Bronchial epithelial cell (primary cell): ENCODE results near the gene FSIP1. TPM values are rescaled to one million over a fixed set of nuclear protein-coding genes. Genes with fewer than 3 reads are reported as not detected.
A peak's percentile ranks its signal among the peaks of the same experiment; 100 is the strongest.

Experiments
- DNase-seq: peaks from one replicate; pipeline ENCODE4 v3.0.0-alpha.2; 2010; ENCODE audit warnings: low read depth
- FAIRE-seq: peaks from 2 replicates; lab custom pipeline; 2011; peaks lifted over from hg19 to GRCh38; lab: Jason Lieb, UNC
- H3K27me3 ChIP-seq: 2 replicates; pipeline ENCODE4 v1.5.1; 2011; ENCODE audit warnings: low read length; ENCODE audit not compliant: control insufficient read depth, insufficient read depth
- H3K36me3 ChIP-seq: 2 replicates; pipeline ENCODE4 v1.5.1; 2011; ENCODE audit warnings: low read length; ENCODE audit not compliant: control insufficient read depth, insufficient read depth
- H3K4me3 ChIP-seq: 2 replicates; pipeline ENCODE4 v1.5.1; 2011; ENCODE audit warnings: mild to moderate bottlenecking, low read depth, low read length, control low read depth
- total RNA-seq: library from RNA; depleted of rRNA; stranded (reverse); fragments of >200 nt; gene quantifications from 2 replicates; pipeline ENCODE4 v1.2.1, GENCODE V29; 2014
- TF ChIP-seq, protein P1 (sequence below): IDR thresholded peaks from 2 replicates; pipeline ENCODE4 v1.5.1; 2011; ENCODE audit warnings: mild to moderate bottlenecking, moderate library complexity, low read length, control low read depth, inconsistent platforms; ENCODE audit not compliant: insufficient read depth, severe bottlenecking

The FSIP1 gene
- total RNA-seq, 1 donor from 2014 or later = 9.5 TPM

DNA sequence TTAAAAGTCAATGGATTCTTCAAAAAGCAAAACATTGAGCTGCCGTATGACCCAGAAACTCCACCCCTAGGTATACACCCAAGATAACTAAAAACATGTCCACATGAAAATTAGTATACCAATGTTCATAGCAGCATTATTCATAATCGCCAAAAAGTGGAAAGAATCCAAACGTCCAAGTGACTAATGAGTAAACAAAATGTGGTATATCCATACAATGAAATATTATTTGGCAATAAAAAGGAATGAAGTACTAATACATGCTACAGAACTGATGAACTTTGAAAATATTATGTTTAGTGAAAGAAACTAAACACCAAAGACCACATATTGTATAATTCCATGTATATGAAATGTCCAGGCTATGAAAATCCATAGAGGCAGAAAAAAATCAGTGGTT lies 123.9 kb downstream of the FSIP1 start:
- no peaks in the 10 kb centered on the region for H3K36me3 ChIP-seq
- DNase-seq (no peak), FAIRE-seq (no peak)
- H3K27me3 ChIP-seq = no peaks in the 10 kb centered on the region
- H3K4me3 ChIP-seq = no peak overlapping the region
- TF ChIP-seq, protein P1, sequence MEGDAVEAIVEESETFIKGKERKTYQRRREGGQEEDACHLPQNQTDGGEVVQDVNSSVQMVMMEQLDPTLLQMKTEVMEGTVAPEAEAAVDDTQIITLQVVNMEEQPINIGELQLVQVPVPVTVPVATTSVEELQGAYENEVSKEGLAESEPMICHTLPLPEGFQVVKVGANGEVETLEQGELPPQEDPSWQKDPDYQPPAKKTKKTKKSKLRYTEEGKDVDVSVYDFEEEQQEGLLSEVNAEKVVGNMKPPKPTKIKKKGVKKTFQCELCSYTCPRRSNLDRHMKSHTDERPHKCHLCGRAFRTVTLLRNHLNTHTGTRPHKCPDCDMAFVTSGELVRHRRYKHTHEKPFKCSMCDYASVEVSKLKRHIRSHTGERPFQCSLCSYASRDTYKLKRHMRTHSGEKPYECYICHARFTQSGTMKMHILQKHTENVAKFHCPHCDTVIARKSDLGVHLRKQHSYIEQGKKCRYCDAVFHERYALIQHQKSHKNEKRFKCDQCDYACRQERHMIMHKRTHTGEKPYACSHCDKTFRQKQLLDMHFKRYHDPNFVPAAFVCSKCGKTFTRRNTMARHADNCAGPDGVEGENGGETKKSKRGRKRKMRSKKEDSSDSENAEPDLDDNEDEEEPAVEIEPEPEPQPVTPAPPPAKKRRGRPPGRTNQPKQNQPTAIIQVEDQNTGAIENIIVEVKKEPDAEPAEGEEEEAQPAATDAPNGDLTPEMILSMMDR = no peak

DNA sequence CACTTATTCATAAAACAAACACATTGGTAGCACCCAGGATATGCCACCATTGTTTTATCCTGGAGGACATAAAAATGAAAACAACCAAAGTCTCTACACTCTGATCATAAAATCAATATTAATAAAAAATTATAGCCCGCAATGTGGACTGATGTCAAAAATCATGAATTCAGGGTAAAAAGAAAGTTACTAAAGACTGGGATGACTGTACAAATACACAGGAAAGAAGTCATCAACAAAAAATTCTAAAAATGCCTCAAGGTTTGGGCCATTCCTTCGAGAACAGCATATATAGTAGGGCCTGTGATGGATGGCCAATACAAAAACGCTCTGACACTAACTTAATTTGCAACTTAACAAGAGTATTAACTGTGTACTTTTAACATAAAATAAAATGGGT lies 125.0 kb downstream of the FSIP1 start:
- DNase-seq = peak; percentile 26
- H3K36me3 ChIP-seq = no peaks in the 10 kb centered on the region
- no peaks in the 10 kb centered on the region for H3K27me3 ChIP-seq
- no peak for FAIRE-seq
- TF ChIP-seq, protein P1 = no peak
- no peak overlapping the region for H3K4me3 ChIP-seq

DNA sequence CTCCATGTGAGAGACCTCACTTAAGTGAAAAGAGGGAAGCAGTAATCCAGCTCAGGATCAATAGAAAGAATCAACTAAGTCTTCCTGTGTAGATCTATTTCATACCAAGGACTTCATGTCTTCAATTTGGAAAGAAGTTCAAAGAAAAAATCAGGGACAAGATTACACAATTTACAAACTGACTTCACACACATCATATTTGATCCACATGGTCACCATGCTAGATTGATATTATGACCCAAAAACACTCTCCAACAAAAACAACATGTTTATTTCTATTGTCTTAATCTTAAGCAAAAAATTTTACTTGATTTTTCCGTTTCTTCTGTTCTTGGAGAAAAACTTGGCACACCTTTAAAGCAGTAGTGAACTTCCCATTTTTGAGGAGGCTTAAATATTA lies 125.5 kb downstream of the FSIP1 start:
- DNase-seq (no peak), FAIRE-seq (no peak)
- H3K36me3 ChIP-seq = no peaks in the 10 kb centered on the region
- no peaks in the 10 kb centered on the region for H3K27me3 ChIP-seq
- H3K4me3 ChIP-seq = no peak overlapping the region
- TF ChIP-seq, protein P1 = no peak

DNA sequence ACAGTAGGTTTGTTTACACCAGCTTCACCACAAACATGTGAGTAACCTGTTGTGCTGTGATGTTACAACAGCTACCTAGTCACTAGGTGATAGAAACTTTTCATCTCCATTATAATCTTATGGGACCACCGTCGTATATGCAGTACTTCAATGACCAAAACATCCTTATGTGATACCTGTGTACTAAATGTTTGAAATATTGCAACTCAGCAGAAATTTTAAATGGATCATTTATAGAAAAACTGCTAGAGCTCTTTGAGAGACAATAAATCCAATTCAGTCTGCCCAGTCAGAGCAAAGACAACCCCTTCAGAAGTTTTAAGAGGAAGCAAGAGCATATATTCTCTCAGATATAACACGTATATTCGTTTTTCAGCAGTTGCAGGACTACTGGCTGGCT lies 128.3 kb downstream of the FSIP1 start:
- no peak overlapping the region for H3K4me3 ChIP-seq
- TF ChIP-seq, protein P1 = no peak
- FAIRE-seq (no peak), DNase-seq (no peak)
- no peaks in the 10 kb centered on the region for H3K27me3 ChIP-seq
- H3K36me3 ChIP-seq = no peaks in the 10 kb centered on the region

DNA sequence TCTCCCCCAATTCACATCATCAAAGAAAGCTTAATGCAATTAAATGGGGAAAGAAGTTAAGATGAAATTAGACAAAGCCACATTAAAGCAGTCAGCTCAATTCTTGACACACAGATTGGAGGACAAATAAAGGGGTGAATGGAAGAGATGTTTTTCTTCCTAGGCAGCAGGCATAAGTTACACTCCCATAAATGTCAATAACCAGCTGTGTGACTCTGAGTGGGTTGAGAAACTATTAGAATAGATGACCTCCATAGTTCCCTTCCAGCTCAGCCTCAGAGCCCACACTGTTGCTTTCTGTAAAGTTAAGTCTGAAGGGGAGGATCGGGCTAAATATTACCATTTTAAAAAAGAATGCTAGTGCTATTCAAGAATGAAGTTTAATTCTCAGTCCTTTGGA lies 130.8 kb downstream of the FSIP1 start:
- TF ChIP-seq, protein P1 = no peak
- H3K36me3 ChIP-seq = no peaks in the 10 kb centered on the region
- no peak for FAIRE-seq
- H3K4me3 ChIP-seq = no peak overlapping the region
- no peaks in the 10 kb centered on the region for H3K27me3 ChIP-seq
- DNase-seq = no peak

DNA sequence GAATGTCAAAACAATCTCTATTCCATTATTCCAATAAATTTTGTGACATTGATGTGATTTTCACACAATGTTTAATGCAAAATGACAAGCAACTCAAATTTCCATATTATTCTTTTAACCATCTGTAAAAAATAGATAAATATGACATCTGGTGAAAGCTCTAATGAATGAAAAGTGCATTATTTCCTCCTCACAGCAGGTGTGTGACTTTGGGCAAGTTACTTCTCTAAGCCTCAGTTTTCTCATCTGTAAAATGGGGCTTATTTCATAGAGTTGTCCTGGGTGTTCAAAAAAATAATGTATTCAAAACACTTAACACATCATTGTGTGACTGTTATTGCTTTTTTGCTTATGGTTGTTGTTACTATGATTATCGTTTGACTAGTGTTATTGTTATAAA lies 131.3 kb downstream of the FSIP1 start:
- FAIRE-seq (no peak), DNase-seq (no peak)
- Histone ChIP-seq H3K4me3 (no peak overlapping the region), H3K27me3 (no peaks in the 10 kb centered on the region), H3K36me3 (no peaks in the 10 kb centered on the region)
- TF ChIP-seq, protein P1 = no peak
